Effector CD8-positive, alpha-beta T cell (primary cell): ENCODE data around the gene AMH.
A peak's percentile ranks its signal among the peaks of the same experiment; 100 is the strongest.

Source experiments
- DNase-seq: peaks from one replicate; lab custom pipeline; 2025; lab: John Stamatoyannopoulos, UW

AMH gene

DNA sequence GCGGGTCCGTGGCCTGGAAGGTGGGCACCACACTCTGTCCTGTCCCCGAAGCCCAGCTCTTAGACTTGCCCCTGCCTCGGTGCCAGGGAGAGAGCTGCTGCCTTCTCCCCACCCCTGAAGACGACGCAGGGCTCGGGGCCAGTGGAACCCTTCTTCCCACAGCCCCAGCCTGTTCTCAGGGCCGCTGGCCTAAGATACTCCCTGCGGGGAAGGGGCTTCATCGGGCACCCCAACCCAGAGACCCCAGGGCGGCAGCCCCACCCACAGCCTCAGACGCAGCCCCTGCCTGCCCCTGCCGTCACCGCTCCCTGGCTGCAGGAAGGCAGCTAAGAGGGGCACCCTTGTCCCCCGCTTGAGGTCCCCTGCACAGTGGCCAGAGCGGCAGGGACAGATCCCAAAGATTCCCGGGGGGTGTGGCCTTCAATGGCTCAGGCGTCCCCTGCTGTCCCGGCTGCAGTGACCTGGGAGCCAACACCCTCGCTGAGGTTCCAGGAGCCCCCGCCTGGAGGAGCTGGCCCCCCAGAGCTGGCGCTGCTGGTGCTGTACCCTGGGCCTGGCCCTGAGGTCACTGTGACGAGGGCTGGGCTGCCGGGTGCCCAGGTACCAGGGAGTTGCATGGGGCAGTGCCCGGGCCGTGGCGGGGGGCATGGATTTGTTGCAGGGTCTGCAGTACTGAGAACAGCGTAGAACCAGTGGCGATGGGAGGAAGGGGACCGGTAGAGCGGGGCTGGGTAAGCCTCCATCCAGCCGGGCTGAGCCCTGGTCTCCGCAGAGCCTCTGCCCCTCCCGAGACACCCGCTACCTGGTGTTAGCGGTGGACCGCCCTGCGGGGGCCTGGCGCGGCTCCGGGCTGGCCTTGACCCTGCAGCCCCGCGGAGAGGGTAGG lies 1.0 kb downstream of the AMH start:
- DNase-seq = no peak

DNA sequence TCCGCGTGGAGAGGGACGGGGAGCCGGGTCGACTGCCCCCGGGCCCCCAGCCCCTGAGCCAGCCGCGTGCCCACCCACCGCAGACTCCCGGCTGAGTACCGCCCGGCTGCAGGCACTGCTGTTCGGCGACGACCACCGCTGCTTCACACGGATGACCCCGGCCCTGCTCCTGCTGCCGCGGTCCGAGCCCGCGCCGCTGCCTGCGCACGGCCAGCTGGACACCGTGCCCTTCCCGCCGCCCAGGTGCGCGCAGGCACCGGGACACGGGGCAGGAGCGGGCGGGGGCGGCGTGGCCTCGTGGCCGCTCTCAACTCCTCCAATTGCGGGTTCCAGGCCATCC lies 1.6 kb downstream of the AMH start:
- no peak for DNase-seq

DNA sequence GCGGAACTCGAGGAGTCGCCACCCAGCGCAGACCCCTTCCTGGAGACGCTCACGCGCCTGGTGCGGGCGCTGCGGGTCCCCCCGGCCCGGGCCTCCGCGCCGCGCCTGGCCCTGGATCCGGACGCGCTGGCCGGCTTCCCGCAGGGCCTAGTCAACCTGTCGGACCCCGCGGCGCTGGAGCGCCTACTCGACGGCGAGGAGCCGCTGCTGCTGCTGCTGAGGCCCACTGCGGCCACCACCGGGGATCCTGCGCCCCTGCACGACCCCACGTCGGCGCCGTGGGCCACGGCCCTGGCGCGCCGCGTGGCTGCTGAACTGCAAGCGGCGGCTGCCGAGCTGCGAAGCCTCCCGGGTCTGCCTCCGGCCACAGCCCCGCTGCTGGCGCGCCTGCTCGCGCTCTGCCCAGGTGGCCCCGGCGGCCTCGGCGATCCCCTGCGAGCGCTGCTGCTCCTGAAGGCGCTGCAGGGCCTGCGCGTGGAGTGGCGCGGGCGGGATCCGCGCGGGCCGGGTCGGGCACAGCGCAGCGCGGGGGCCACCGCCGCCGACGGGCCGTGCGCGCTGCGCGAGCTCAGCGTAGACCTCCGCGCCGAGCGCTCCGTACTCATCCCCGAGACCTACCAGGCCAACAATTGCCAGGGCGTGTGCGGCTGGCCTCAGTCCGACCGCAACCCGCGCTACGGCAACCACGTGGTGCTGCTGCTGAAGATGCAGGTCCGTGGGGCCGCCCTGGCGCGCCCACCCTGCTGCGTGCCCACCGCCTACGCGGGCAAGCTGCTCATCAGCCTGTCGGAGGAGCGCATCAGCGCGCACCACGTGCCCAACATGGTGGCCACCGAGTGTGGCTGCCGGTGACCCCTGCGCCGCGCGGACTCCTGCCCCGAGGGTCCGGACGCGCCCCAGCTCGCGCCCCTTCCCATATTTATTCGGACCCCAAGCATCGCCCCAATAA lies 2.3 kb downstream of the AMH start:
- DNase-seq = no peak

DNA sequence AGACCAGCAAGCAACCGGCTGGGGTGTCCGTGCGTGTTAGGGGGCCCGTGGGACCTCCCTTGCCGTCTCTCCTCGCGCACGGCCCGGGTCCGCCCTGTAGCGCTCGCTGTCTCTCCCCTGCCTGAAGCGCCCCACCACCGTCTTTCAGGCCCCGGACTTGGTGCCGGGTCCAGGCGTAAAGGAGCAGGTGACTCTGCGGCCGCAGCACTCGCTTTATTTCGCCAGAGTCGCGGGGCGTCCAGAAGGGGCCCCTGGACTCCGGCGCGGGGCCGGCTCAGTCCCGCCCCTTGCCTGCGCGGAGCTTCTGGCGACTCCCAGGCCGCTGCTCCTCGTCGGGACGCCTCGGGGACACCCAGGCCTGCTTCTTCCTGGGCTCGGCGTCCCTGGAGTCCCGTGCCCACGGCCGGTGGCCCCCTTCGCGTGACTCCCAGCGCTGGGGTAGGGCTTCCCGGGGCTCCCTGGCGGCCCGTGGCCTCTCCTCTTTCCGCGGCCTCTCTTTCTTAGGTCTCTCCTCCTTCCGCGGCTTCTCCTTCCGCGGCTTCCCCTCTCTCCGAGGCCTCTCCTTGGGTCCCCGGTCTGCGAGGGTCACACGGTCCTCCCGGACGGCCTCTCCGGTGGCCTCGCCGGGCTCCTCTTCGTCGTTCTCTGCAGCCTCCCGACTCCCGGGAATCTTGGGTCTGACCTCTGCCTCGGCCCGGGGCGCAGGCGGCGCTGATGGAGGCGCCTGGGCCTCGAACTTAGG lies 3.1 kb downstream of the AMH start:
- DNase-seq = no peak

DNA sequence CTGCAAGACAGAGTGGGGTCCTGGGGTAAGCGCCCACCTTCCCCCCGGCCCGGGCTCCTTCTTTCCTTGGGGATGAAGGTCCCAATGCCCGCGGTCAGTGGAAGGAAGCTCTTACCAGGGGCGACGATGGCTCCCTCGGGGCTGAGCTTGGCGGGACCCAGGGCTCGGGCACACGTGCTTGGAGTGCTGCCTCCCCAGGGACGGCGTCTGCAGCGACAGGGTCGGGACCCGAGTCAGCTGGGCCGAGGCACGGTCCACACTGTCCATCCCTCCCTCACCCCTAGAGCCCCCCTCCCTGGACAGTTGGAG lies 3.6 kb downstream of the AMH start:
- DNase-seq = no peak

DNA sequence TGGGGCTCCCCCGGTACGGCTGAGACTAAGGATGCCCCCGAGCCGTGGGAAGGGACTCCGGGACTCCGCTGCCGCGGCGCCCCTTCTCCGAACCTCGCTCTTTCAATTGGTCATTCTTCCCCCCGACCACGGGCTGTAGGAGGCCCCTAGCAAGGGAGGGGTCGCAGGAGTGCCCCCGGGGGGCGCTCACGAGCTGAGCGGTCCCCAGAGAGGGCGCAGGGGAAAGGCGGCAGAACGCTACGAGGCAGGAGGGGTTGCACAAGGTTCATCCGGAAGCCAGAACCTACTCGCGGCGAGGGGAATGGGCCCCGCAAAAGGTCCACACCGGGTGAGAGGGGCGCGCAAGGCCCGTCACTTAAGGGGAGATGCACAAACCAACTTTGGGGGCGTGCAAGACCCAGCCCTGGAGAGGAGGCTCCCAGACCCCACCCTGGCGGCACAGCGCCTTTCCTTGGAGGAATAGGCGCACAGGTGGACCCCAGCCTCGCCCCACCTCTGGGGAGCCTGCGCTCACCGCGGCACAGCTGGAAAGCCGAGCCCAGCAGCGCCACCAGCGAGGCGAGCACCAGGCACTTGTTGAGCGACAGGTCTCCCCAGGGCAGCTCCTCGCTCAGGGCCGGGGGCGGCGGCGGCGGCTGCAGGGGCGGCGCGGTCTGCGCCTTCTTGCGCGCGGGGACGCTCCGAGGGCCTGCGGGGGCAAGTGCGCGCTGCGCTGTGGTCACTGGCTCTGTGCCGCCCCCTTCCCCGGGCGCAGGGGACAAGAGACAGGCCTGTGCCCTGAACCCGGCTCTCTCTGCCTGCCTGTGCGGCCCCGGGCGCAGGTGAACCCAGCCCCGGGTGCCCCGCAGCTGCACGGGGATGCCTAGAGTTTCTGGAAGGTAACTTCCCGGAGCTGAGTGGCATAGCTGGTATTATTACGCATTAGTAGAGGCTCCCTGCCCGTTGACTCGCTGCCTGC lies 4.3 kb downstream of the AMH start:
- peak; percentile 33 for DNase-seq

DNA sequence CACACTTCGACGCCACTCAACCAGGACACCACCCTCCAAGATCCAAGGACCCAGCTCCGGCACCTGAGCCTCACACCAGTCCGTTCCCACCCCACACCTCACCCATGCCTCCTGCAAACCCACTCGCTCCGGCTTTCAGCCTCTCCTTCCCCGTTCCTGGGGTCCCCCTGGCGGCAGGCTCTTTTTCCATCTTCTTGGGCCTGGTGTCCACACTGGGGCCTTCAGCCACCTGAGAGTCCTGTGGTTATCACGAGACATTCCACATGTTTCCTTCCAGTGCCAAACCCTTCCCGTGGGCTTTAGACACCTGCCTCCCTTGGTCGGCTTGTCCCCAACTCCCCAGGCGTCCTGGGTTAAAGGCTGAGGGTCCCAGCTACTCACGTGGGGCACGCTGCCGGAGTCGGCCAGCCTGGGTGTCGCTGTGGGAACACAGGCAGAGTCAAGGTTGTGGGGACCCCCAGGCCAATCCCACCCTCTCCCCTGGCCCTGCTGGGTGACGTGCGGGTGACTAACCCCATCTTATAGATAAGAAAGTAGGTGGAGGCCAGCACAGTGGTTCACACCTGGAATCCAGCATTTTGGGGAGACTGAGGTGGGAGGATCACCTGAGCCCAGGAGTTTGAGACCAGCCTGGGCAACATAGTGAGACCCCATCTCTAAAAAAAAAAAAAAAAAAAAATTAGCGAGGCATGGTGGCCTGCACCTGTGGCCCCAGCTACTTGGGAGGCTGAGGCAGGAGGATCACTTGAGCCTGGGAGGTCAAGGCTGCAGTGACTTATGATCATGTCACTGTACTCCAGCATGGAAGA lies 5.1 kb downstream of the AMH start:
- no peak for DNase-seq

DNA sequence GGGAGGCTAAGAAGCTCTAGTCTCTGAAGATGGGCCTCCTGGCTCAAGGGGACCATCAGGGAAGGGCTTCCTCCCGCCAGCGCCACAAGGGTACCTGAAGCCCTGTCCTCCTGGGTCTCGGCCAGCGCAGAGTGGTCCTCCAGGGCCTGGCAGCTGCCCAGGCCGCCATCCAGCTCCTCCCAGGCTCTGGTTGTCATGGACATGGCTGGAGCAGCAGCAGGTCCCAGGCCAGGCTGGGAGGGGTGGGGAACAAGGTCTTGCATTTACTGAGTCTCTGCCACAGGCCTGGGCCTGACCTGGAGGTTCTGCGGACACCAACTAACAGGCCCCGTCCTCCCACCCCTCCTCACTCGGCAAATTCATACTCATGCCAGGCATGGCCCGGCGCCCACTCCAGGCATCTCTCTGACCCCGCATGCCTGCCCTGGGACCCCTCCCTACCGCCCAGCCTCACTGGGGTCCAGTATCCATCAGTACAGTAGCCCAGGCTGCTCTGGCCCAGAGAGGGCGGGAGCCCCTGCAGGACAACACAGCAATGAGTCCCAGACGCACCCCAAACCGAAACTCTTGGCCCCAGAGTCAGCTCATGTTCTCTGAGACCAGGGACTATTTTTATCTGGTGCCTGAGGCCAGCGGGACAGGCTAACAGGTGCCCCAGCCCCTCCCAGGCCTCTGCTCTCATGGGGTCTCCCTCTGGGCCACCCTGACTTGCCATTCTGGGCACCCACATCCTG lies 6.2 kb downstream of the AMH start:
- DNase-seq = no peak

DNA sequence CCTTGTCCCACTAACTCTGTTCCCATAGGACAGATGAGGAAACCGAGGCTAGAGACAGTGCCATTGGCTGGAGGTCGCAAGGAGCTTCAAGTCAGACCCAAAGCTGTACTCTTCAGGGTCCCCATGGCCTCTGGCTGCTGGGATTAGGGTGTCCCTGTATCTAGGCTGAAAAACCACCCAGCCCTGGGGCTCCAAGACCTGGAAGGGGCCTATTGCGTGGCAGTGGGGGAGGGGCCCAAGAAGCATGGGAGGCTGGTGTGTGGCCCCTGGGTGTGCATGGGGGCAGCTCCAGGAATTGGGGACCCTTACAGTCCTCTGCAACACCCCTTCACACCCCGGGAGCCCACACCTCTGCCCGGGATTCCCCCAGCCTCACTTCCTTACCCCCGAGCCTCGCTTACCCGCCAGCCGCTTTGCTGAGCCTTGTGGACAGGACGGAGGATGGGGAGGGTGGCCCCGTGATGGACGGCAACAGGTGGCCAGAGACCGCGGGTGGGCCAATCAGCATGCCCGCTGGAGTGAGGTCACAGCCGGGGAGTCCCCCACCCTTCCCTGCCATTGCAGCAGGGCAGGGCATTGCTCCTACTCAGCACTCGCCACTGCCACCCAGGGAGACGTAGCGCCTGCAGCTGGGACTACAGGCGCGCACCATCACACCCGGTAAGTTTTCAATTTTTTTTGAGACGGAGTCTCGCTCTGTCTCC lies 7.0 kb downstream of the AMH start, which contains the start of gene JSRP1:
TSS of gene JSRP1 (minus strand) at position 436 of the 704 bp plus-strand sequence. CDS start 1,103 bp downstream, outside the sequence.
- no peak for DNase-seq

DNA sequence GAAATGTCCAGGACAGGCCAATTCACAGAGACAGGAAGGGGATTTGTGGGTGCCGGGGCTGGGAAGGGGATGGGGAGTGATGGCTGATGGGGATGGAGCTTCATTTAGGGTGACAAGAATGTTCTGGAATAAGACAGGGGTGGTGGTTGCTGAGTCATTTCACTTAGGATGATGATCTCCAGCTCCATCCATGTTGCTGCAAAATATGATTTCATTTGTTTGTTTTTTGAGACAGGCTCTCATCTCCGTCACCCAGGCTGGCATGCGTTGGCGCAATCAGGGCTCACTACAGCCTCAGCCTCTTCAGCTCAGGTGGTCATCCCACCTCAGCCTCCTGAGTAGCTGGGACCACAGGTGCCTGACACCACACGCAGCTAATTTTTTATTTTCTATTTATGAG lies 10.2 kb downstream of the AMH start:
- DNase-seq = no peak

DNA sequence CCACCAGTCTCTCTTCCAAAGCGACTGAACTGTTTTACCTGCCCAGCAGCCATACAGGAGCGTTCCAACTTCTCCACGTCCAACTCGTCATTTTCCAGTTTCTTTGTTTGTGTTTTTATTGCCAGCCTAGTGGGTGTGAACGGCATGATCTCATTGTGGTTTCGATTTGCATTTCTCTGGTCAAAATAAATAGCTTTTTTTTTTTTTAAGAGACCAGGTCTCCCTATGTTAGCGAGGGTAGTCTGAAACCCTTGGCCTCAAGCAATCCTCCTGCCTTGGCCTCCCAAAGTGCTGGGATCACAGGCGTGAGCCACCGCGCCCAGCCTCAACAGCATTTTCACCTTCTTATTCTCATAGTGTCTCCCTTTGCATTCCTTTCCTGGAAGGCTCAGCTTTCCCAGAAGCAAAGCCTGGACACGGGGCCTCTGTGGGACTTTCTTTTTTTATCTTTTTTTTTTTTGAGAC lies 11.2 kb downstream of the AMH start:
- no peak for DNase-seq

DNA sequence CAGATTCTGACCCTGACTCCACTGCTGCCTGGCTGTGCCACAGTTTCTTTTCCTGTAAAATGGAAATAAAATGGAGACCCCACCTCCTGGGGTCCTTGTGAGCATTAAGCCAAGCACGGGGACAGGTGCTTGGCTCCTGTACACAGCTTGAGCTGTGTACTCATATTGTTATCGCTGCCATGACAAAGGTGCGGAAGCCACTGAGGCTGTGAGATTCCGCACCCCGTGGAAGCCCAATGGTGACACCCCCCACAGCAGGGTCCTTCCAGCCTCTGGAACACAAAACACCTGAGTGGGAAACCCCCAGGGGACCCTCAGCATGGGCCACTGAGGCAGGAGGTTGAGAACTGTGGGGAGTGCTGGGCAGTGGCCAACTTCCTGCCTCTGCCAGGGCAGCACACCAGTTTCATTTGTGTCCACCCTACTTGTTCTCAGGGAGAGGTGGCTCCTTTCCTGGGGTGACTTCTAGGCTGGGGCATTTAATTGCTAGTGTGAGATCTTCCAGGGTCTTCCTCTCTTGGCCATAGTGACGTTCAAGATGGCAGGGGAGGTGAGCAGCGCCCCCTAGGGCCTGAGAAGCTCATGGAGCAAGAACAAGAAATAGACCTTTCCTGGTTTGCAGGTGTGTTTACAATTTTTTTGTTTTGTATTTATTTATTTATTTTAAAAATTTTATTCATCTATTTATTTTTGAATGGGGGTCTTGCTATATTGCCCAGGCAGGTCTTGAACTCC lies 12.5 kb downstream of the AMH start:
- DNase-seq = peak; percentile 22

DNA sequence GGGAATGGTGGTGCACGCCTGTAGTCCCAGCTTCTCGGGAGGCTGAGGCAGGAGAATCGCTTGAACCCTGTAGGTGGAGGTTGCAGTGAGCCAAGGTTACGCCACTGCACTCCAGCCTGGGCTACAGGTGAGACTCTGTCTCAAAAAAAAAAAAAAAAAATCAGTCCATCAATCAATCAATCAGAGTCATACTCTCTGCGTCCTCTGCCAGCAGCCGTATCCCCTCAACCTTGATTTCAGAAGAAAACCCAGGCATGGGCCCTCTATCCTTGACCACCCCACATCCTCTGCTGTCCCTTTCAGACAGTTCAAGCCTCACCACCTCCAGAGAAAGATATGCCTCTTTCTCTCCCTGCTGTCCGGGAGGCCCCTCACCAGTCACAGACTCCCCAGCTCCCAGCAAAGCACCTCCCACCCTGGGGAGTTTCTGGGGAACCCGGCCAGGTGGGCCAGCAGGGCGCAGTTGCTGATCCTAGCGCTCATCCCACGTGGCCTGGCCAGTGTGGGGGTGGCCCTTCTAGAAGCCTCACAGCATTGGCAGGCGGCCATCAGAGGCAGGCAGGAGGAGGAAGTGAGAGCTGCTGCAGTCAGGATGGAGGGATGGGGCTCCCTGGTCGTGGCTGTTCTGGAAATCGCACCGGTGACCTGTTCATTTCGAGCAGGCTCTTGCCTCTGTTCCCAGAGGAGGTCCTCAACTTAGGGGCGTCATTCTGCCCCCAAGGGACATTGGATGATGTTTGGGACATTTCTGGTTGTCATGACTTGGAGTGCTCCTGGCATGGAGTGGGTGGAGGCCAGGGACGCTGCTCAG lies 17.3 kb downstream of the AMH start:
- DNase-seq = peak; percentile 14

DNA sequence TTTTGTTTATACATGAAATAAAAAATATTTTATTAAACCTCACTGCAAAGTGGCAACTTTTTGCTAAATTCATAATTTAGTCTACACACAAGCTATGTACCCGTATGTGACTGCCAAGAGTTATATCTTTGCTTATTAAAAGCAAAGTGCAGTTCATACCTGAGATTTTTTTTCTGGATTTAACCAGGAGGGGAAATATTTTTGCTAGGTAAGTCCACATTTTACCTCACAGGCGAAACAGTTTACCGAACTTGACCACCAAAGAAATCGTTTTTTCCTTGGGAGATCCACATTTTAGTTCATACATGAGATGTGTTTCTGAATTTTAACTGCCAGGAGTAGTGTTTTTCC lies 19.3 kb downstream of the AMH start:
- no peak for DNase-seq

DNA sequence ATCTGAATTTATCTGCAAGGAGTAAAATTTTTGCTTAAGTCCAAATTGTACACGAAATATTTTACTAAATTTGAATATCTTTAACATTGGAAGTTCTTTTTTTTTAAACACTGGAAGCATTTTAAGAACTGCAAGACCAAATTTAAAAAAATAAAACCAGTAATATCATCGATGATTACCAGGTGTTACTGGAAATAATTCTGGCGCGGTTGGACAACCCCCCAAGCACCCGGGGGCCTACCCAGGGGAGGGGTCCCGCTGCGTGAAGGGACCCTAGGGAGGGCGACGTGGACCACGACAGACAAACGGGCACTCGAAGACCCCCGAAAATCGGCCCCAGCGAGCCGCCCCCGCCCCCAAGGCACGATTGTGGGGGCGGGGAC lies 19.7 kb downstream of the AMH start:
- DNase-seq = no peak

DNA sequence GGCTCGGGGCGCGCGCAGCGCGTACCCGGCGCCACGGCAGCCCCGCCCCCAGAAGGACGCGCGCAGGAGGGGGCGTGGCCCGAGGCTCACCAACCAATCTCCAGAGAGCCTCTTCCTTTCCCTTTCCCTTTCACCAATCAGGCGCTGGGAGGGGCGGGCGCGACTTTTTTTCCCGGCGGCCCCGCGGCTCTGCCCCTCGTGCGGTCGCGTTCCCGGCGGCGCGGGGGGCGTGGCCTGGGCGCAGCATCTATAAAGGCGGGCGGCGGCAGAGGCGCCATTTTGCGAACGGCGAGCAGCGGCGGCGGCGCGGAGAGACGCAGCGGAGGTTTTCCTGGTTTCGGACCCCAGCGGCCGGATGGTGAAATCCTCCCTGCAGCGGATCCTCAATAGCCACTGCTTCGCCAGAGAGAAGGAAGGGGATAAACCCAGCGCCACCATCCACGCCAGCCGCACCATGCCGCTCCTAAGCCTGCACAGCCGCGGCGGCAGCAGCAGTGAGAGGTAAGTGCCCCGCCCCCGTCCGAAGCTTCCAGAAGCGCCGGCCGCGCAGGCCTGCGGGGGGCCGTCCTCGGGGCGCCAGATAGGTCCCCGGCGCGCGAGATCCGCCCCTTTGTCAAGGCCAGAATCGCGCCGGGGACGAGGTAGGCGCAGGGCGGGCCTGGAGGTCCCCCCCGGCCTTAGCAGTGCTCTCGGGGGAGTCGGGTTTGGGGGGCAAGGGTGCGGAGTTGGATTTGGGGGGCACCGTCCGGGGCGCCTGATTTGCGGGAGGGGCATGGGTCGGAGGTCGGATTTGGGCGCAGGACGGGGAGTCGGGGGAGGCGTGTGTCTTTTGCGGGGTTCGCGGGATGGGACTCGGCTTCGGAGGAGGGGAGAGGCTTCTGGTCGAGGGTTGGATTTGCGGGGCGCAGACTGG lies 20.4 kb downstream of the AMH start:
- peak; percentile 98 for DNase-seq

DNA sequence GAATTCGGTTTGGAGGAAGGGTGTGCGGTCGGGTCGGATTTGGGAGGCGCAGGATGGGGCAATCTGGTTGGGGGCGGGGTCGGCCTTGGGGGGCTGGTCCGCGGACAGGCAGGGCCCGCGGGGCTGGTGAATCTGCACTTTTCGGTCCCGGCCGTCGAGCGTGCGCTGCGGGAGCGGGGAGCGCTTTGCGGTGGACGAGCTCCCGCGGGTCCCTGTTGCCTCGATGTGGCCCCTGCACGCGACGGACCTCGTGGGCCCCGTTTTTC lies 21.0 kb downstream of the AMH start:
- peak; percentile 41 for DNase-seq
